ENCODE measurements around the gene PUS10. TPM values are rescaled to one million over a fixed set of nuclear protein-coding genes. Genes with fewer than 3 reads are reported as not detected.

Gene PUS10
- total and polyA plus RNA-seq, 2 experiments from 2014 or later = 2.2 to 2.5 TPM

GRCh38 chr2:60964651-60965498 is 53.2 kb downstream of the PUS10 start:
- Mint-ChIP-seq H3K4me1 (peaks cover 19% of the 10 kb centered on the region; the same call in 2 of the 3 replicates), H3K36me3 (ENCODE audit: low read depth) (no peaks in the 10 kb centered on the region), H3K4me3 (no peak overlapping the region), H3K27ac (peak overlapping the region; percentile 53), H3K27me3 (ENCODE audit: insufficient read depth, low read depth, poor library complexity) (peaks cover 1% of the 10 kb centered on the region), H3K9me3 (no peaks in the 10 kb centered on the region)
- Histone ChIP-seq H4K20me1 (replicated peaks; ENCODE audit: insufficient read depth) (no peaks in the 10 kb centered on the region), H3K9me2 (ENCODE audit: insufficient read depth) (no peaks in the 10 kb centered on the region), H2AFZ (peak overlapping the region; percentile 20; the same call in 1 of the 2 replicates), H3K4me3 (no peak overlapping the region), H3K4me2 (no peak overlapping the region), H3K79me2 (replicated peaks; ENCODE audit: insufficient read depth) (no peaks in the 10 kb centered on the region), H3F3A (replicated peaks; ENCODE audit: low read depth) (no peaks in the 10 kb centered on the region), H3K4me1 (ENCODE audit: insufficient read depth) (peaks cover 15% of the 10 kb centered on the region; the same call in 1 of the 2 replicates), H3K36me3 (ENCODE audit: insufficient read depth) (no peaks in the 10 kb centered on the region), H3K27me3 (ENCODE audit: insufficient read depth) (no peaks in the 10 kb centered on the region), H3K27ac (ENCODE audit: low read depth) (no peak overlapping the region)
- TF ChIP-seq, protein P1, sequence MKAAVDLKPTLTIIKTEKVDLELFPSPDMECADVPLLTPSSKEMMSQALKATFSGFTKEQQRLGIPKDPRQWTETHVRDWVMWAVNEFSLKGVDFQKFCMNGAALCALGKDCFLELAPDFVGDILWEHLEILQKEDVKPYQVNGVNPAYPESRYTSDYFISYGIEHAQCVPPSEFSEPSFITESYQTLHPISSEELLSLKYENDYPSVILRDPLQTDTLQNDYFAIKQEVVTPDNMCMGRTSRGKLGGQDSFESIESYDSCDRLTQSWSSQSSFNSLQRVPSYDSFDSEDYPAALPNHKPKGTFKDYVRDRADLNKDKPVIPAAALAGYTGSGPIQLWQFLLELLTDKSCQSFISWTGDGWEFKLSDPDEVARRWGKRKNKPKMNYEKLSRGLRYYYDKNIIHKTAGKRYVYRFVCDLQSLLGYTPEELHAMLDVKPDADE (IDR thresholded peaks at IDR 0.05) = no peak
- TF ChIP-seq EZH2phosphoT487 (IDR thresholded peaks at IDR 0.05; ENCODE audit: unreplicated experiment) = no peak
- TF ChIP-seq ZNF114 (CRISPR knock-in tag; IDR thresholded peaks at IDR 0.05) = no peak
- no peak for TF ChIP-seq STAT1 (IDR thresholded peaks at IDR 0.05; ENCODE audit: unreplicated experiment)
- TF ChIP-seq, protein P2, sequence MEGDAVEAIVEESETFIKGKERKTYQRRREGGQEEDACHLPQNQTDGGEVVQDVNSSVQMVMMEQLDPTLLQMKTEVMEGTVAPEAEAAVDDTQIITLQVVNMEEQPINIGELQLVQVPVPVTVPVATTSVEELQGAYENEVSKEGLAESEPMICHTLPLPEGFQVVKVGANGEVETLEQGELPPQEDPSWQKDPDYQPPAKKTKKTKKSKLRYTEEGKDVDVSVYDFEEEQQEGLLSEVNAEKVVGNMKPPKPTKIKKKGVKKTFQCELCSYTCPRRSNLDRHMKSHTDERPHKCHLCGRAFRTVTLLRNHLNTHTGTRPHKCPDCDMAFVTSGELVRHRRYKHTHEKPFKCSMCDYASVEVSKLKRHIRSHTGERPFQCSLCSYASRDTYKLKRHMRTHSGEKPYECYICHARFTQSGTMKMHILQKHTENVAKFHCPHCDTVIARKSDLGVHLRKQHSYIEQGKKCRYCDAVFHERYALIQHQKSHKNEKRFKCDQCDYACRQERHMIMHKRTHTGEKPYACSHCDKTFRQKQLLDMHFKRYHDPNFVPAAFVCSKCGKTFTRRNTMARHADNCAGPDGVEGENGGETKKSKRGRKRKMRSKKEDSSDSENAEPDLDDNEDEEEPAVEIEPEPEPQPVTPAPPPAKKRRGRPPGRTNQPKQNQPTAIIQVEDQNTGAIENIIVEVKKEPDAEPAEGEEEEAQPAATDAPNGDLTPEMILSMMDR (conservative IDR thresholded peaks at IDR 0.05; ENCODE audit: low read depth in 2 of 2) = no peak
- no peak for TF ChIP-seq ZNF331 (CRISPR knock-in tag; IDR thresholded peaks at IDR 0.05; ENCODE audit: low read depth)
- no peak for TF ChIP-seq REST (IDR thresholded peaks at IDR 0.05; ENCODE audit: unreplicated experiment)
- TF ChIP-seq EZH2 (IDR thresholded peaks at IDR 0.05; ENCODE audit: low read depth, unreplicated experiment) = no peak
- TF ChIP-seq CREB1 (CRISPR knock-in tag; IDR thresholded peaks at IDR 0.05; ENCODE audit: low read depth) = no peak
- TF ChIP-seq, protein P3, sequence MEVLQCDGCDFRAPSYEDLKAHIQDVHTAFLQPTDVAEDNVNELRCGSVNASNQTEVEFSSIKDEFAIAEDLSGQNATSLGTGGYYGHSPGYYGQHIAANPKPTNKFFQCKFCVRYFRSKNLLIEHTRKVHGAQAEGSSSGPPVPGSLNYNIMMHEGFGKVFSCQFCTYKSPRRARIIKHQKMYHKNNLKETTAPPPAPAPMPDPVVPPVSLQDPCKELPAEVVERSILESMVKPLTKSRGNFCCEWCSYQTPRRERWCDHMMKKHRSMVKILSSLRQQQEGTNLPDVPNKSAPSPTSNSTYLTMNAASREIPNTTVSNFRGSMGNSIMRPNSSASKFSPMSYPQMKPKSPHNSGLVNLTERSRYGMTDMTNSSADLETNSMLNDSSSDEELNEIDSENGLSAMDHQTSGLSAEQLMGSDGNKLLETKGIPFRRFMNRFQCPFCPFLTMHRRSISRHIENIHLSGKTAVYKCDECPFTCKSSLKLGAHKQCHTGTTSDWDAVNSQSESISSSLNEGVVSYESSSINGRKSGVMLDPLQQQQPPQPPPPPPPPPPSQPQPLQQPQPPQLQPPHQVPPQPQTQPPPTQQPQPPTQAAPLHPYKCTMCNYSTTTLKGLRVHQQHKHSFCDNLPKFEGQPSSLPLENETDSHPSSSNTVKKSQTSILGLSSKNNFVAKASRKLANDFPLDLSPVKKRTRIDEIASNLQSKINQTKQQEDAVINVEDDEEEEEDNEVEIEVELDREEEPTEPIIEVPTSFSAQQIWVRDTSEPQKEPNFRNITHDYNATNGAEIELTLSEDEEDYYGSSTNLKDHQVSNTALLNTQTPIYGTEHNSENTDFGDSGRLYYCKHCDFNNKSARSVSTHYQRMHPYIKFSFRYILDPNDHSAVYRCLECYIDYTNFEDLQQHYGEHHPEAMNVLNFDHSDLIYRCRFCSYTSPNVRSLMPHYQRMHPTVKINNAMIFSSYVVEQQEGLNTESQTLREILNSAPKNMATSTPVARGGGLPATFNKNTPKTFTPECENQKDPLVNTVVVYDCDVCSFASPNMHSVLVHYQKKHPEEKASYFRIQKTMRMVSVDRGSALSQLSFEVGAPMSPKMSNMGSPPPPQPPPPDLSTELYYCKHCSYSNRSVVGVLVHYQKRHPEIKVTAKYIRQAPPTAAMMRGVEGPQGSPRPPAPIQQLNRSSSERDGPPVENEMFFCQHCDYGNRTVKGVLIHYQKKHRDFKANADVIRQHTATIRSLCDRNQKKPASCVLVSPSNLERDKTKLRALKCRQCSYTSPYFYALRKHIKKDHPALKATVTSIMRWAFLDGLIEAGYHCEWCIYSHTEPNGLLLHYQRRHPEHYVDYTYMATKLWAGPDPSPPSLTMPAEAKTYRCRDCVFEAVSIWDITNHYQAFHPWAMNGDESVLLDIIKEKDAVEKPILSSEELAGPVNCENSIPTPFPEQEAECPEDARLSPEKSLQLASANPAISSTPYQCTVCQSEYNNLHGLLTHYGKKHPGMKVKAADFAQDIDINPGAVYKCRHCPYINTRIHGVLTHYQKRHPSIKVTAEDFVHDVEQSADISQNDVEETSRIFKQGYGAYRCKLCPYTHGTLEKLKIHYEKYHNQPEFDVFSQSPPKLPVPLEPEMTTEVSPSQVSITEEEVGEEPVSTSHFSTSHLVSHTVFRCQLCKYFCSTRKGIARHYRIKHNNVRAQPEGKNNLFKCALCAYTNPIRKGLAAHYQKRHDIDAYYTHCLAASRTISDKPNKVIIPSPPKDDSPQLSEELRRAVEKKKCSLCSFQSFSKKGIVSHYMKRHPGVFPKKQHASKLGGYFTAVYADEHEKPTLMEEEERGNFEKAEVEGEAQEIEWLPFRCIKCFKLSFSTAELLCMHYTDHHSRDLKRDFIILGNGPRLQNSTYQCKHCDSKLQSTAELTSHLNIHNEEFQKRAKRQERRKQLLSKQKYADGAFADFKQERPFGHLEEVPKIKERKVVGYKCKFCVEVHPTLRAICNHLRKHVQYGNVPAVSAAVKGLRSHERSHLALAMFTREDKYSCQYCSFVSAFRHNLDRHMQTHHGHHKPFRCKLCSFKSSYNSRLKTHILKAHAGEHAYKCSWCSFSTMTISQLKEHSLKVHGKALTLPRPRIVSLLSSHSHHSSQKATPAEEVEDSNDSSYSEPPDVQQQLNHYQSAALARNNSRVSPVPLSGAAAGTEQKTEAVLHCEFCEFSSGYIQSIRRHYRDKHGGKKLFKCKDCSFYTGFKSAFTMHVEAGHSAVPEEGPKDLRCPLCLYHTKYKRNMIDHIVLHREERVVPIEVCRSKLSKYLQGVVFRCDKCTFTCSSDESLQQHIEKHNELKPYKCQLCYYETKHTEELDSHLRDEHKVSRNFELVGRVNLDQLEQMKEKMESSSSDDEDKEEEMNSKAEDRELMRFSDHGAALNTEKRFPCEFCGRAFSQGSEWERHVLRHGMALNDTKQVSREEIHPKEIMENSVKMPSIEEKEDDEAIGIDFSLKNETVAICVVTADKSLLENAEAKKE (CRISPR knock-in tag; IDR thresholded peaks at IDR 0.05) = no peak
- TF ChIP-seq NANOG (IDR thresholded peaks at IDR 0.05; ENCODE audit: borderline replicate concordance) = no peak
- no peak for TF ChIP-seq POLR2AphosphoS5 (IDR thresholded peaks at IDR 0.05; ENCODE audit: low read depth)
- no peak for TF ChIP-seq JUNB (IDR thresholded peaks at IDR 0.05; ENCODE audit: unreplicated experiment)
- no peak for DNase-seq (ENCODE audit: low spot score)
- ATAC-seq = no peak
